ENCODE data around the gene CRHBP. TPM values are rescaled to one million over a fixed set of nuclear protein-coding genes. Genes with fewer than 3 reads are reported as not detected.

Gene CRHBP
- total and polyA plus RNA-seq, 2 donors (not counting 1 experiment from before 2014, with no cell fraction given), result 0.62 to 1.7 TPM

DNA sequence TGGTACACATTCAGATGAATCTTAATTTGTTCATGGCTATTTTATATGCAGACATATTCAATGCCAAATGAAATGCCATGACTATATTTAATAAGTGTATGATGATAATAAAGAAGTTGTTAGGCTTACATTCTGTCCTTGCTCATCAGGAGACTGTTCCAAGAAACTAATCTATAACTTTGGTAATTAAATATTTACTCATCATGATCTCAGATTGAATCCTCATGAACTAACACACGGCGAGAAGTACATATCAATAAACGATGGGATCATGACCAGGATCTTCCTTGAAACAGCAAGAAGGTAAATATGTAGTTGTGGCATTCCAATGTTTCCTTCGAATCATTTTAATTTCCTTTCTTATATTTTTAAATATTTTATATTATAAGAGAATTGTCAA lies 64.8 kb downstream of the CRHBP start:
- Histone ChIP-seq H3K27me3 (replicated peaks in 1 of 4; ENCODE audit: control extremely low read depth in 1 of 4, control insufficient read depth in 3 of 4, insufficient read depth in 4 of 4, low read length in 3 of 4) (peaks cover 0 to 9% (median 4%) of the 10 kb centered on the region in 4 experiments), H3K4me2 (replicated peaks; ENCODE audit: low read depth, low read length, poor library complexity, severe bottlenecking) (no peak overlapping the region), H3K79me2 (ENCODE audit: control insufficient read depth, insufficient read depth, low read length) (no peaks in the 10 kb centered on the region), H3K27ac (ENCODE audit: low read length in 2 of 2) (no peak overlapping the region), H3K9ac (ENCODE audit: low read length) (no peak overlapping the region), H3K4me3 (ENCODE audit: control extremely low read depth in 1 of 5, extremely low read depth in 1 of 5, insufficient read depth in 1 of 5, low read depth in 2 of 5, low read length in 4 of 5) (no peak overlapping the region), H3K4me1 (ENCODE audit: control insufficient read depth in 2 of 2, insufficient read depth in 2 of 2, low read length in 2 of 2) (no peaks in the 10 kb centered on the region), H4K20me1 (ENCODE audit: control insufficient read depth, insufficient read depth, low read length, poor library complexity, severe bottlenecking) (no peaks in the 10 kb centered on the region), H3K9me3 (ENCODE audit: control extremely low read depth in 1 of 3, control insufficient read depth in 2 of 3, insufficient read depth in 1 of 3, low read length in 2 of 3) (peaks cover 0 to 2% (median 0%) of the 10 kb centered on the region in 3 donors), H3K36me3 (replicated peaks in 1 of 2; ENCODE audit: control extremely low read depth in 1 of 2, control insufficient read depth in 1 of 2, extremely low read depth in 1 of 2, insufficient read depth in 2 of 2, low read length in 1 of 2) (no peaks in the 10 kb centered on the region), H2AFZ (ENCODE audit: insufficient read depth, low read depth, low read length, poor library complexity, severe bottlenecking) (no peak overlapping the region)
- H3K9me3 Mint-ChIP-seq (ENCODE audit: insufficient read depth), result no peaks in the 10 kb centered on the region
- no peak overlapping the region for H3K4me3 Mint-ChIP-seq
- no peak for TF ChIP-seq EZH2 (IDR thresholded peaks at IDR 0.05; ENCODE audit: borderline replicate concordance, insufficient read depth, low read depth, low read length, poor library complexity, severe bottlenecking)
- TF ChIP-seq, protein P1, sequence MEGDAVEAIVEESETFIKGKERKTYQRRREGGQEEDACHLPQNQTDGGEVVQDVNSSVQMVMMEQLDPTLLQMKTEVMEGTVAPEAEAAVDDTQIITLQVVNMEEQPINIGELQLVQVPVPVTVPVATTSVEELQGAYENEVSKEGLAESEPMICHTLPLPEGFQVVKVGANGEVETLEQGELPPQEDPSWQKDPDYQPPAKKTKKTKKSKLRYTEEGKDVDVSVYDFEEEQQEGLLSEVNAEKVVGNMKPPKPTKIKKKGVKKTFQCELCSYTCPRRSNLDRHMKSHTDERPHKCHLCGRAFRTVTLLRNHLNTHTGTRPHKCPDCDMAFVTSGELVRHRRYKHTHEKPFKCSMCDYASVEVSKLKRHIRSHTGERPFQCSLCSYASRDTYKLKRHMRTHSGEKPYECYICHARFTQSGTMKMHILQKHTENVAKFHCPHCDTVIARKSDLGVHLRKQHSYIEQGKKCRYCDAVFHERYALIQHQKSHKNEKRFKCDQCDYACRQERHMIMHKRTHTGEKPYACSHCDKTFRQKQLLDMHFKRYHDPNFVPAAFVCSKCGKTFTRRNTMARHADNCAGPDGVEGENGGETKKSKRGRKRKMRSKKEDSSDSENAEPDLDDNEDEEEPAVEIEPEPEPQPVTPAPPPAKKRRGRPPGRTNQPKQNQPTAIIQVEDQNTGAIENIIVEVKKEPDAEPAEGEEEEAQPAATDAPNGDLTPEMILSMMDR (IDR thresholded peaks at IDR 0.05), result no peak
- POLR2A ChIA-PET, result no interaction called here
- DNase-seq (no peak), ATAC-seq (ENCODE audit: low read depth) (no peak)
- CTCF ChIA-PET, result interaction anchor here (1.7 kb wide), 1 partner anchor 150 kb away, joined by 6 read pairs; no protein-coding TSS in a partner anchor
- H3K27me3 Mint-ChIP-seq, result peaks cover 41% of the 10 kb centered on the region
- intact Hi-C loops (cut with micrococcal nuclease), result no loop called here
- no peak overlapping the region for H3K27ac Mint-ChIP-seq
- WGBS (ENCODE audit: insufficient coverage), result no CpG with 5 or more reads among the region's 4 CpGs
- H3K4me1 Mint-ChIP-seq, result no peaks in the 10 kb centered on the region

Small RNAs within 50 kb of the gene (small RNA-seq; reads per million reads assigned to genes)
- not detected for gene RNU6ATAC36P (ENCODE audit: insufficient read length, low read depth, low replicate concordance)

Other genes starting within 250 kb of the CRHBP start
- gene F2R, start 236.9 kb upstream of the CRHBP start, total RNA-seq, result 0.97 and 1.4 TPM in 2 replicates
- gene F2R, start 236.9 kb upstream of the CRHBP start, polyA plus RNA-seq, result 0.25 and 0.26 TPM in 2 replicates
- gene F2RL1, start 134.0 kb upstream of the CRHBP start, total RNA-seq, result 0.51 and 0.64 TPM in 2 replicates
- 0.04 TPM in 2 replicates for gene F2RL1, start 134.0 kb upstream of the CRHBP start, polyA plus RNA-seq
- 2.4 TPM in 2 replicates for gene S100Z, start 103.0 kb upstream of the CRHBP start, total RNA-seq
- gene S100Z, start 103.0 kb upstream of the CRHBP start, polyA plus RNA-seq, result 0.68 and 1.0 TPM in 2 replicates
- gene AGGF1, start 77.4 kb downstream of the CRHBP start, total RNA-seq, result 25.6 and 26.2 TPM in 2 replicates
- 9.3 and 11.6 TPM in 2 replicates for gene AGGF1, start 77.4 kb downstream of the CRHBP start, polyA plus RNA-seq
- 1.2 and 1.6 TPM in 2 replicates for gene ZBED3, start 134.2 kb downstream of the CRHBP start, total RNA-seq
- gene ZBED3, start 134.2 kb downstream of the CRHBP start, polyA plus RNA-seq, result 0.30 and 0.69 TPM in 2 replicates